HEK293 (cell line): Measurements from ENCODE around the gene SRSF2.

Experiments
- KLF1 ChIP-seq: fragments of 450-650 bp; formaldehyde crosslinking; IDR thresholded peaks from 2 replicates; pipeline ENCODE4 v1.5.1; 2016; ENCODE audit warnings: missing biosample characterization, missing genetic modification characterization
- KLF10 ChIP-seq: fragments of 450-650 bp; IDR thresholded peaks from 2 replicates; pipeline ENCODE4 v1.5.1; 2018; ENCODE audit warnings: missing biosample characterization, mild to moderate bottlenecking, missing genetic modification characterization
- OSR2 ChIP-seq: fragments of 450-650 bp; formaldehyde crosslinking; IDR thresholded peaks from 2 replicates; pipeline ENCODE4 v1.5.1; 2016; ENCODE audit warnings: missing biosample characterization, missing genetic modification characterization
- OVOL3 ChIP-seq: fragments of 450-650 bp; formaldehyde crosslinking; IDR thresholded peaks from 2 replicates; pipeline ENCODE4 v1.5.1; 2016; ENCODE audit warnings: missing biosample characterization, missing genetic modification characterization
- RBAK ChIP-seq: fragments of 450-650 bp; formaldehyde crosslinking; IDR thresholded peaks from 2 replicates; pipeline ENCODE4 v1.5.1; 2016; ENCODE audit warnings: missing biosample characterization, missing genetic modification characterization
- SCRT1 ChIP-seq: fragments of 450-650 bp; formaldehyde crosslinking; IDR thresholded peaks from 2 replicates; pipeline ENCODE4 v1.5.1; 2016; ENCODE audit warnings: missing biosample characterization, missing genetic modification characterization, borderline replicate concordance
- SP2 ChIP-seq: fragments of 450-650 bp; formaldehyde crosslinking; IDR thresholded peaks from 2 replicates; pipeline ENCODE4 v1.5.1; 2016; ENCODE audit warnings: missing biosample characterization, missing genetic modification characterization
- TRIM28 ChIP-seq: IDR thresholded peaks from 2 replicates; pipeline ENCODE4 v1.6.1; 2011; ENCODE audit warnings: low read length, control low read depth, borderline replicate concordance
- ZNF155 ChIP-seq: fragments of 450-650 bp; formaldehyde crosslinking; IDR thresholded peaks from 2 replicates; pipeline ENCODE4 v1.5.1; 2016; ENCODE audit warnings: missing biosample characterization, missing genetic modification characterization
- ZNF174 ChIP-seq: fragments of 450-650 bp; formaldehyde crosslinking; IDR thresholded peaks from 2 replicates; pipeline ENCODE4 v1.5.0; 2017; ENCODE audit warnings: missing biosample characterization, mild to moderate bottlenecking, missing genetic modification characterization
- ZNF19 ChIP-seq: fragments of 450-650 bp; formaldehyde crosslinking; IDR thresholded peaks from 2 replicates; pipeline ENCODE4; 2016; ENCODE audit warnings: missing biosample characterization, missing genetic modification characterization, low read depth
- ZNF2 ChIP-seq: fragments of 450-650 bp; formaldehyde crosslinking; IDR thresholded peaks from 2 replicates; pipeline ENCODE4 v1.5.1; 2016; ENCODE audit warnings: missing biosample characterization, missing genetic modification characterization
- ZNF202 ChIP-seq: fragments of 450-650 bp; formaldehyde crosslinking; IDR thresholded peaks from 2 replicates; pipeline ENCODE4 v1.5.1; 2016; ENCODE audit warnings: missing biosample characterization, missing genetic modification characterization, borderline replicate concordance
- ZNF335 ChIP-seq: fragments of 450-650 bp; formaldehyde crosslinking; conservative IDR thresholded peaks from 2 replicates; pipeline ENCODE4 v1.5.1; 2016; ENCODE audit warnings: missing biosample characterization, missing genetic modification characterization
- ZNF37A ChIP-seq: fragments of 450-650 bp; IDR thresholded peaks from 2 replicates; pipeline ENCODE4 v1.5.1; 2018; ENCODE audit warnings: missing biosample characterization, missing genetic modification characterization
- ZNF426 ChIP-seq: fragments of 450-650 bp; formaldehyde crosslinking; IDR thresholded peaks from 2 replicates; pipeline ENCODE4 v1.5.1; 2017; ENCODE audit warnings: missing biosample characterization, missing genetic modification characterization, mild to moderate bottlenecking, inconsistent platforms, moderate library complexity
- ZNF510 ChIP-seq: fragments of 450-650 bp; formaldehyde crosslinking; IDR thresholded peaks from 2 replicates; pipeline ENCODE4 v1.5.1; 2018; ENCODE audit warnings: mild to moderate bottlenecking, missing genetic modification characterization, missing biosample characterization; ENCODE audit not compliant: insufficient replicate concordance
- ZNF544 ChIP-seq: fragments of 450-650 bp; formaldehyde crosslinking; IDR thresholded peaks from 2 replicates; pipeline ENCODE4 v1.5.0; 2017; ENCODE audit warnings: missing biosample characterization, missing genetic modification characterization
- ZNF561 ChIP-seq: fragments of 450-650 bp; IDR thresholded peaks from 2 replicates; pipeline ENCODE4 v1.5.1; 2018; ENCODE audit warnings: missing biosample characterization, missing genetic modification characterization, borderline replicate concordance
- ZNF600 ChIP-seq: fragments of 450-650 bp; formaldehyde crosslinking; IDR thresholded peaks from 2 replicates; pipeline ENCODE4 v1.5.1; 2016; ENCODE audit warnings: missing biosample characterization, missing genetic modification characterization
- ZNF629 ChIP-seq: fragments of 450-650 bp; formaldehyde crosslinking; IDR thresholded peaks from 2 replicates; pipeline ENCODE4 v1.5.1; 2017; ENCODE audit warnings: missing biosample characterization, missing genetic modification characterization
- ZNF670 ChIP-seq: fragments of 450-650 bp; formaldehyde crosslinking; IDR thresholded peaks from 2 replicates; pipeline ENCODE4 v1.5.1; 2016; ENCODE audit warnings: missing biosample characterization, missing genetic modification characterization, low read depth
- ZNF747 ChIP-seq: fragments of 450-650 bp; formaldehyde crosslinking; IDR thresholded peaks from 2 replicates; pipeline ENCODE4 v1.5.1; 2016; ENCODE audit warnings: missing biosample characterization, missing genetic modification characterization
- ZNF777 ChIP-seq: fragments of 450-650 bp; formaldehyde crosslinking; IDR thresholded peaks from 2 replicates; pipeline ENCODE4 v1.5.1; 2017; ENCODE audit warnings: missing biosample characterization, missing genetic modification characterization, borderline replicate concordance
- ZNF785 ChIP-seq: fragments of 450-650 bp; formaldehyde crosslinking; IDR thresholded peaks from 2 replicates; pipeline ENCODE4 v1.5.1; 2016; ENCODE audit warnings: missing biosample characterization, missing genetic modification characterization
- ZNF843 ChIP-seq: fragments of 450-650 bp; formaldehyde crosslinking; IDR thresholded peaks from 2 replicates; pipeline ENCODE4 v1.5.1; 2016; ENCODE audit warnings: missing biosample characterization, missing genetic modification characterization
- ZSCAN16 ChIP-seq: fragments of 450-650 bp; formaldehyde crosslinking; IDR thresholded peaks from 2 replicates; pipeline ENCODE4 v1.5.1; 2016; ENCODE audit warnings: missing biosample characterization, missing genetic modification characterization
- TF ChIP-seq, protein P1 (sequence below): fragments of 450-650 bp; formaldehyde crosslinking; IDR thresholded peaks from 2 replicates; pipeline ENCODE4 v1.5.1; 2016; ENCODE audit warnings: missing biosample characterization, missing genetic modification characterization, borderline replicate concordance
- TF ChIP-seq, protein P2 (sequence below): fragments of 450-650 bp; formaldehyde crosslinking; IDR thresholded peaks from 2 replicates; pipeline ENCODE4 v1.5.1; 2016; ENCODE audit warnings: missing biosample characterization, missing genetic modification characterization
- TF ChIP-seq, protein P3 (sequence below): fragments of 450-650 bp; formaldehyde crosslinking; conservative IDR thresholded peaks from 2 replicates; pipeline ENCODE4 v1.5.1; 2016; ENCODE audit warnings: low read depth, missing biosample characterization, missing genetic modification characterization
- TF ChIP-seq, protein P4 (sequence below): fragments of 450-650 bp; formaldehyde crosslinking; IDR thresholded peaks from 2 replicates; pipeline ENCODE4 v1.5.1; 2016; ENCODE audit warnings: missing biosample characterization, missing genetic modification characterization

SRSF2 gene

DNA sequence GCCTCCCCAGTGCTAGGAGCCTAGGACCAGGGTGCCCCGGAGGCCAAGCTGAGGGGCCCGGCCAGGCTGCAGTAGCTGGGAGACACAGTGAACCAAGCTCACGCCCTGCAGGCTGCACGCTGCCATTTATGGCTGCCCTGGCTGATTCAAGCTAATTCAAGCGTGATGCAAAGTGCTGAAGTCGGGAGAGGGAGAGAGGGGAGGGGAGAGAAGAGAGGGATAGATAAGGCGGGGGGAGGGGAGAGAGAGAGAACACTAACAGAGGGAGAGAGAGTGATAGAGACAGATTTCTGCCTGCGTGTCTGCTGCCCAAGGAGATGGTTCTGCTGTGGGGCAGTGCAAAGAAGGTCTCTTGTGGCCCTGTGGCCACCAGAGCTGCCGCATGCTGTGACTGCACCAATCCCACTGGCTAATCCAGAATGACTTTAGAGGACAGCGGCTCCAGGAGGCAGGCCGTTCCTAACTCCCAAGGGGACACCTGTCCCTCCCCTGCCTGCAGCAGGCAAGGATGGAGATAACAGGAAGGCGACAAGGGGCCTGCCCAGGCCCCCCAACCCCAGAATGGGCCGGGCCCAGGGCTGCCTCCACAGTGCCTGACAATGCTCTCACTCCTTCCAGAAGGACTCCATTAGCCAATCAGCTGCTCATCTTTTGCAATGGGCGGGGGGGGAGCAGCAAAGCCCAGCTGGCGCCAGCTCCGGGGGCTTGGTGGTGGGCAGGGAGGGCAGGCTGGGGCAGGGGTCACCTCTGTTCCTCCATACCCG lies 39.2 kb downstream of the SRSF2 start (continued):
- TF ChIP-seq, protein P1, sequence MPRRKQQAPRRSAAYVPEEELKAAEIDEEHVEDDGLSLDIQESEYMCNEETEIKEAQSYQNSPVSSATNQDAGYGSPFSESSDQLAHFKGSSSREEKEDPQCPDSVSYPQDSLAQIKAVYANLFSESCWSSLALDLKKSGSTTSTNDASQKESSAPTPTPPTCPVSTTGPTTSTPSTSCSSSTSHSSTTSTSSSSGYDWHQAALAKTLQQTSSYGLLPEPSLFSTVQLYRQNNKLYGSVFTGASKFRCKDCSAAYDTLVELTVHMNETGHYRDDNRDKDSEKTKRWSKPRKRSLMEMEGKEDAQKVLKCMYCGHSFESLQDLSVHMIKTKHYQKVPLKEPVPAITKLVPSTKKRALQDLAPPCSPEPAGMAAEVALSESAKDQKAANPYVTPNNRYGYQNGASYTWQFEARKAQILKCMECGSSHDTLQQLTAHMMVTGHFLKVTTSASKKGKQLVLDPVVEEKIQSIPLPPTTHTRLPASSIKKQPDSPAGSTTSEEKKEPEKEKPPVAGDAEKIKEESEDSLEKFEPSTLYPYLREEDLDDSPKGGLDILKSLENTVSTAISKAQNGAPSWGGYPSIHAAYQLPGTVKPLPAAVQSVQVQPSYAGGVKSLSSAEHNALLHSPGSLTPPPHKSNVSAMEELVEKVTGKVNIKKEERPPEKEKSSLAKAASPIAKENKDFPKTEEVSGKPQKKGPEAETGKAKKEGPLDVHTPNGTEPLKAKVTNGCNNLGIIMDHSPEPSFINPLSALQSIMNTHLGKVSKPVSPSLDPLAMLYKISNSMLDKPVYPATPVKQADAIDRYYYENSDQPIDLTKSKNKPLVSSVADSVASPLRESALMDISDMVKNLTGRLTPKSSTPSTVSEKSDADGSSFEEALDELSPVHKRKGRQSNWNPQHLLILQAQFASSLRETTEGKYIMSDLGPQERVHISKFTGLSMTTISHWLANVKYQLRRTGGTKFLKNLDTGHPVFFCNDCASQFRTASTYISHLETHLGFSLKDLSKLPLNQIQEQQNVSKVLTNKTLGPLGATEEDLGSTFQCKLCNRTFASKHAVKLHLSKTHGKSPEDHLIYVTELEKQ (tag by site-specific recombination): no peak
- TF ChIP-seq ZNF155 (tag by site-specific recombination) (no peak), ZSCAN16 (tag by site-specific recombination) (no peak), ZNF843 (tag by site-specific recombination) (peak; percentile 80), ZNF785 (tag by site-specific recombination) (no peak), ZNF629 (peak; percentile 77), ZNF2 (peak; percentile 86), SP2 (0 out of 2 replicates have a peak, but pooled peaks have one; percentile 9), ZNF19 (tag by site-specific recombination) (no peak), ZNF426 (tag by site-specific recombination) (no peak), SCRT1 (tag by site-specific recombination) (no peak), RBAK (tag by site-specific recombination) (no peak), ZNF544 (tag by site-specific recombination) (no peak), ZNF335 (tag by site-specific recombination) (peak; percentile 96), OSR2 (tag by site-specific recombination) (peak; percentile 81), KLF10 (no peak), TRIM28 (no peak; the same call in none of the 2 replicates), ZNF747 (no peak), OVOL3 (tag by site-specific recombination) (no peak), ZNF561 (no peak), KLF1 (tag by site-specific recombination) (peak; percentile 64; the same call in 1 of the 2 replicates), ZNF600 (tag by site-specific recombination) (peak; percentile 95), ZNF670 (no peak), ZNF777 (tag by site-specific recombination) (no peak), ZNF510 (tag by site-specific recombination) (no peak), ZNF174 (tag by site-specific recombination) (no peak), ZNF37A (tag by site-specific recombination) (no peak), ZNF202 (tag by site-specific recombination) (no peak)
- TF ChIP-seq, protein P2, sequence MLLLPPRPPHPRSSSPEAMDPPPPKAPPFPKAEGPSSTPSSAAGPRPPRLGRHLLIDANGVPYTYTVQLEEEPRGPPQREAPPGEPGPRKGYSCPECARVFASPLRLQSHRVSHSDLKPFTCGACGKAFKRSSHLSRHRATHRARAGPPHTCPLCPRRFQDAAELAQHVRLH (tag by site-specific recombination): peak; percentile 85
- TF ChIP-seq, protein P3, sequence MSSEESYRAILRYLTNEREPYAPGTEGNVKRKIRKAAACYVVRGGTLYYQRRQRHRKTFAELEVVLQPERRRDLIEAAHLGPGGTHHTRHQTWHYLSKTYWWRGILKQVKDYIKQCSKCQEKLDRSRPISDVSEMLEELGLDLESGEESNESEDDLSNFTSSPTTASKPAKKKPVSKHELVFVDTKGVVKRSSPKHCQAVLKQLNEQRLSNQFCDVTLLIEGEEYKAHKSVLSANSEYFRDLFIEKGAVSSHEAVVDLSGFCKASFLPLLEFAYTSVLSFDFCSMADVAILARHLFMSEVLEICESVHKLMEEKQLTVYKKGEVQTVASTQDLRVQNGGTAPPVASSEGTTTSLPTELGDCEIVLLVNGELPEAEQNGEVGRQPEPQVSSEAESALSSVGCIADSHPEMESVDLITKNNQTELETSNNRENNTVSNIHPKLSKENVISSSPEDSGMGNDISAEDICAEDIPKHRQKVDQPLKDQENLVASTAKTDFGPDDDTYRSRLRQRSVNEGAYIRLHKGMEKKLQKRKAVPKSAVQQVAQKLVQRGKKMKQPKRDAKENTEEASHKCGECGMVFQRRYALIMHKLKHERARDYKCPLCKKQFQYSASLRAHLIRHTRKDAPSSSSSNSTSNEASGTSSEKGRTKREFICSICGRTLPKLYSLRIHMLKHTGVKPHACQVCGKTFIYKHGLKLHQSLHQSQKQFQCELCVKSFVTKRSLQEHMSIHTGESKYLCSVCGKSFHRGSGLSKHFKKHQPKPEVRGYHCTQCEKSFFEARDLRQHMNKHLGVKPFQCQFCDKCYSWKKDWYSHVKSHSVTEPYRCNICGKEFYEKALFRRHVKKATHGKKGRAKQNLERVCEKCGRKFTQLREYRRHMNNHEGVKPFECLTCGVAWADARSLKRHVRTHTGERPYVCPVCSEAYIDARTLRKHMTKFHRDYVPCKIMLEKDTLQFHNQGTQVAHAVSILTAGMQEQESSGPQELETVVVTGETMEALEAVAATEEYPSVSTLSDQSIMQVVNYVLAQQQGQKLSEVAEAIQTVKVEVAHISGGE (tag by site-specific recombination): peak; percentile 23; the same call in 1 of the 2 replicates
- TF ChIP-seq, protein P4, sequence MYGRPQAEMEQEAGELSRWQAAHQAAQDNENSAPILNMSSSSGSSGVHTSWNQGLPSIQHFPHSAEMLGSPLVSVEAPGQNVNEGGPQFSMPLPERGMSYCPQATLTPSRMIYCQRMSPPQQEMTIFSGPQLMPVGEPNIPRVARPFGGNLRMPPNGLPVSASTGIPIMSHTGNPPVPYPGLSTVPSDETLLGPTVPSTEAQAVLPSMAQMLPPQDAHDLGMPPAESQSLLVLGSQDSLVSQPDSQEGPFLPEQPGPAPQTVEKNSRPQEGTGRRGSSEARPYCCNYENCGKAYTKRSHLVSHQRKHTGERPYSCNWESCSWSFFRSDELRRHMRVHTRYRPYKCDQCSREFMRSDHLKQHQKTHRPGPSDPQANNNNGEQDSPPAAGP (tag by site-specific recombination): peak; percentile 97
